HEK293 (cell line): ENCODE data around the gene ARID3A.
A peak's percentile ranks its signal among the peaks of the same experiment; 100 is the strongest.

Experiments used
- CTCF ChIA-PET: fragments of 350-600 bp; formaldehyde crosslinking; extraction: SDS; loops from one replicate; lab custom pipeline; 2021; ENCODE audit warnings: antibody characterized with exemption; lab: Yijun Ruan, JAX
- POLR2A ChIA-PET: fragments of 300-600 bp; formaldehyde crosslinking; extraction: SDS; loops from one replicate; lab custom pipeline; 2020; ENCODE audit warnings: antibody characterized with exemption, inconsistent platforms; lab: Yijun Ruan, JAX
- H3K27ac ChIP-seq: fragments of 200-500 bp; sonication (Bioruptor generic); 2 replicates; pipeline ENCODE4 v1.5.1; 2014; ENCODE audit warnings: low read depth, low read length, control low read depth, inconsistent platforms; ENCODE audit errors: extremely low read depth
- H3K36me3 ChIP-seq, 2 experiments: fragments of 200-500 bp in 1 of 2; sonication (Bioruptor generic) in 1 of 2; 1 replicate in 1 of 2; 2 replicates in 1 of 2; pipeline ENCODE4 v1.5.1; 2014 to 2017; ENCODE audit warnings: inconsistent platforms in 2 of 2, low read length in 2 of 2; ENCODE audit not compliant: control insufficient read depth in 2 of 2, insufficient read depth in 1 of 2
- H3K4me1 ChIP-seq: fragments of 200-500 bp; sonication (Bioruptor generic); 2 replicates; pipeline ENCODE4 v1.5.1; 2014; ENCODE audit warnings: mild to moderate bottlenecking, low read length, inconsistent platforms; ENCODE audit not compliant: control insufficient read depth, insufficient read depth
- H3K4me3 ChIP-seq: 2 replicates; pipeline ENCODE4 v1.5.1; 2011; ENCODE audit warnings: low read depth, mild to moderate bottlenecking, control low read depth, low read length, moderate library complexity
- H3K9me3 ChIP-seq: fragments of 200-500 bp; sonication (Bioruptor generic); 2 replicates; pipeline ENCODE4 v1.5.1; 2014; ENCODE audit warnings: low read depth, low read length, inconsistent platforms; ENCODE audit not compliant: control insufficient read depth, insufficient read depth
- GFI1B ChIP-seq: fragments of 450-650 bp; formaldehyde crosslinking; IDR thresholded peaks from 2 replicates; pipeline ENCODE4 v1.5.1; 2016; ENCODE audit warnings: missing biosample characterization, missing genetic modification characterization
- GLI2 ChIP-seq: fragments of 450-650 bp; formaldehyde crosslinking; IDR thresholded peaks from 2 replicates; pipeline ENCODE4; 2017; ENCODE audit warnings: missing biosample characterization, missing genetic modification characterization, low read depth, borderline replicate concordance
- HOXA7 ChIP-seq: sonication (generic); formaldehyde crosslinking; IDR thresholded peaks from 2 replicates; pipeline ENCODE4 v1.8.1; 2022; ENCODE audit warnings: missing genetic modification reagents, borderline replicate concordance
- KLF1 ChIP-seq: fragments of 450-650 bp; formaldehyde crosslinking; IDR thresholded peaks from 2 replicates; pipeline ENCODE4 v1.5.1; 2016; ENCODE audit warnings: missing biosample characterization, missing genetic modification characterization
- KLF8 ChIP-seq: fragments of 450-650 bp; formaldehyde crosslinking; IDR thresholded peaks from 2 replicates; pipeline ENCODE4 v1.5.1; 2016; ENCODE audit warnings: missing biosample characterization, missing genetic modification characterization
- SP2 ChIP-seq: fragments of 450-650 bp; formaldehyde crosslinking; IDR thresholded peaks from 2 replicates; pipeline ENCODE4 v1.5.1; 2016; ENCODE audit warnings: missing biosample characterization, missing genetic modification characterization
- ZNF10 ChIP-seq: fragments of 450-650 bp; formaldehyde crosslinking; IDR thresholded peaks from 2 replicates; pipeline ENCODE4 v1.5.1; 2017; ENCODE audit warnings: missing biosample characterization, missing genetic modification characterization
- ZNF140 ChIP-seq: fragments of 450-650 bp; formaldehyde crosslinking; IDR thresholded peaks from 2 replicates; pipeline ENCODE4 v1.5.1; 2016; ENCODE audit warnings: missing biosample characterization, missing genetic modification characterization
- ZNF146 ChIP-seq: fragments of 450-650 bp; formaldehyde crosslinking; IDR thresholded peaks from 2 replicates; pipeline ENCODE4 v1.5.1; 2016; ENCODE audit warnings: missing biosample characterization, missing genetic modification characterization
- ZNF169 ChIP-seq: fragments of 450-650 bp; formaldehyde crosslinking; IDR thresholded peaks from 2 replicates; pipeline ENCODE4 v1.5.1; 2016; ENCODE audit warnings: missing biosample characterization, missing genetic modification characterization
- ZNF19 ChIP-seq: fragments of 450-650 bp; formaldehyde crosslinking; IDR thresholded peaks from 2 replicates; pipeline ENCODE4; 2016; ENCODE audit warnings: missing biosample characterization, missing genetic modification characterization, low read depth
- ZNF2 ChIP-seq: fragments of 450-650 bp; formaldehyde crosslinking; IDR thresholded peaks from 2 replicates; pipeline ENCODE4 v1.5.1; 2016; ENCODE audit warnings: missing biosample characterization, missing genetic modification characterization
- ZNF23 ChIP-seq: fragments of 450-650 bp; formaldehyde crosslinking; IDR thresholded peaks from 2 replicates; pipeline ENCODE4 v1.5.1; 2016; ENCODE audit warnings: missing biosample characterization, missing genetic modification characterization, borderline replicate concordance
- ZNF292 ChIP-seq: fragments of 450-650 bp; formaldehyde crosslinking; IDR thresholded peaks from 2 replicates; pipeline ENCODE4 v1.5.1; 2016; ENCODE audit warnings: low read depth, missing biosample characterization, missing genetic modification characterization, borderline replicate concordance
- ZNF404 ChIP-seq: fragments of 450-650 bp; formaldehyde crosslinking; IDR thresholded peaks from 2 replicates; pipeline ENCODE4 v1.5.1; 2017; ENCODE audit warnings: missing biosample characterization, missing genetic modification characterization
- ZNF433 ChIP-seq: fragments of 450-650 bp; formaldehyde crosslinking; IDR thresholded peaks from 2 replicates; pipeline ENCODE4 v1.5.1; 2016; ENCODE audit warnings: missing biosample characterization, missing genetic modification characterization, low read depth
- ZNF549 ChIP-seq: fragments of 450-650 bp; IDR thresholded peaks from 2 replicates; pipeline ENCODE4 v1.5.1; 2018; ENCODE audit warnings: missing biosample characterization, missing genetic modification characterization, mild to moderate bottlenecking, inconsistent platforms, moderate library complexity
- ZNF596 ChIP-seq: fragments of 450-650 bp; IDR thresholded peaks from 2 replicates; pipeline ENCODE4 v1.5.0; 2018; ENCODE audit warnings: missing biosample characterization, mild to moderate bottlenecking, missing genetic modification characterization, moderate library complexity
- ZNF600 ChIP-seq: fragments of 450-650 bp; formaldehyde crosslinking; IDR thresholded peaks from 2 replicates; pipeline ENCODE4 v1.5.1; 2016; ENCODE audit warnings: missing biosample characterization, missing genetic modification characterization
- ZNF621 ChIP-seq: fragments of 450-650 bp; formaldehyde crosslinking; IDR thresholded peaks from 2 replicates; pipeline ENCODE4 v1.5.1; 2017; ENCODE audit warnings: missing biosample characterization, missing genetic modification characterization
- ZNF623 ChIP-seq: fragments of 450-650 bp; formaldehyde crosslinking; IDR thresholded peaks from 2 replicates; pipeline ENCODE4 v1.5.1; 2016; ENCODE audit warnings: missing biosample characterization, missing genetic modification characterization
- ZNF624 ChIP-seq: fragments of 450-650 bp; formaldehyde crosslinking; IDR thresholded peaks from 2 replicates; pipeline ENCODE4 v1.5.1; 2017; ENCODE audit warnings: missing biosample characterization, missing genetic modification characterization
- ZNF660 ChIP-seq: fragments of 450-650 bp; IDR thresholded peaks from 2 replicates; pipeline ENCODE4 v1.5.1; 2018; ENCODE audit warnings: missing biosample characterization, mild to moderate bottlenecking, missing genetic modification characterization
- TF ChIP-seq, protein P1 (sequence below): fragments of 450-650 bp; formaldehyde crosslinking; IDR thresholded peaks from 2 replicates; pipeline ENCODE4 v1.5.1; 2016; ENCODE audit warnings: missing biosample characterization, missing genetic modification characterization
- TF ChIP-seq, protein P2 (sequence below): IDR thresholded peaks from 2 replicates; pipeline ENCODE4 v1.6.1; 2011; ENCODE audit warnings: mild to moderate bottlenecking, low read depth, low read length, borderline replicate concordance

ARID3A gene

DNA sequence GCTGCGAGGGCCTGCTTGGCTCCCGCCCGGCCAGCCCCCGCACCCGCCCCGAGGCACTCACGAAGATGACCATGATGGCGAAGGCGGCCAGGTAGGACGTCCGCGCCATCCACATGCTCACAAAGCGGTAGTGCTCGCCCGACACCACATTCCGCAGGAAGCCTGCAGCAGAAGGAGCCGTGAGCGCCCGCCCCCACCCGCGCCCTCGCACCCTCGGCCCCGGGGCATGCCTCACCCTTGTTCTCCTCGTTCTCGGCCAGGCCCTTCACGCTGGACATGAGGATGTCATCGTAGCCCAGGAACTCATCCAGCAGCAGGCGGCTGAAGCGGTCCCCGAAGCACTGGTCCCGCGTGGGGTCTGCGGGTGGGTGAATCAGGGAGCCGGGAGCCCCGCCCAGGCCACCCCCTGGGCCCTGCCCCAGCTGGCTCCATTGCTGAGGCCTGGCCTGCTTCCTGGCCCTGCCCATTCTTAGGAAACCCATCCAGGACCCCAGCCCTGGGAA is 86.0 kb downstream of the ARID3A start:
- H3K4me1 ChIP-seq = no peaks in the 10 kb centered on the region
- TF ChIP-seq ZNF23 (tag by site-specific recombination) (no peak), ZNF549 (tag by site-specific recombination) (no peak), ZNF621 (tag by site-specific recombination) (no peak), KLF1 (tag by site-specific recombination) (peak; percentile 72), ZNF404 (tag by site-specific recombination) (no peak), ZNF624 (tag by site-specific recombination) (no peak), ZNF596 (tag by site-specific recombination) (no peak), ZNF2 (tag by site-specific recombination) (no peak), ZNF623 (tag by site-specific recombination) (no peak), ZNF660 (no peak), SP2 (tag by site-specific recombination) (peak; percentile 17; the same call in 1 of the 2 replicates), KLF8 (tag by site-specific recombination) (peak; percentile 46), HOXA7 (CRISPR knock-in tag) (no peak), ZNF19 (no peak), GLI2 (no peak), ZNF433 (tag by site-specific recombination) (no peak), ZNF146 (tag by site-specific recombination) (no peak)
- TF ChIP-seq, protein P1, sequence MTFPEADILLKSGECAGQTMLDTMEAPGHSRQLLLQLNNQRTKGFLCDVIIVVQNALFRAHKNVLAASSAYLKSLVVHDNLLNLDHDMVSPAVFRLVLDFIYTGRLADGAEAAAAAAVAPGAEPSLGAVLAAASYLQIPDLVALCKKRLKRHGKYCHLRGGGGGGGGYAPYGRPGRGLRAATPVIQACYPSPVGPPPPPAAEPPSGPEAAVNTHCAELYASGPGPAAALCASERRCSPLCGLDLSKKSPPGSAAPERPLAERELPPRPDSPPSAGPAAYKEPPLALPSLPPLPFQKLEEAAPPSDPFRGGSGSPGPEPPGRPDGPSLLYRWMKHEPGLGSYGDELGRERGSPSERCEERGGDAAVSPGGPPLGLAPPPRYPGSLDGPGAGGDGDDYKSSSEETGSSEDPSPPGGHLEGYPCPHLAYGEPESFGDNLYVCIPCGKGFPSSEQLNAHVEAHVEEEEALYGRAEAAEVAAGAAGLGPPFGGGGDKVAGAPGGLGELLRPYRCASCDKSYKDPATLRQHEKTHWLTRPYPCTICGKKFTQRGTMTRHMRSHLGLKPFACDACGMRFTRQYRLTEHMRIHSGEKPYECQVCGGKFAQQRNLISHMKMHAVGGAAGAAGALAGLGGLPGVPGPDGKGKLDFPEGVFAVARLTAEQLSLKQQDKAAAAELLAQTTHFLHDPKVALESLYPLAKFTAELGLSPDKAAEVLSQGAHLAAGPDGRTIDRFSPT (tag by site-specific recombination) = peak; percentile 79
- TF ChIP-seq, protein P2, sequence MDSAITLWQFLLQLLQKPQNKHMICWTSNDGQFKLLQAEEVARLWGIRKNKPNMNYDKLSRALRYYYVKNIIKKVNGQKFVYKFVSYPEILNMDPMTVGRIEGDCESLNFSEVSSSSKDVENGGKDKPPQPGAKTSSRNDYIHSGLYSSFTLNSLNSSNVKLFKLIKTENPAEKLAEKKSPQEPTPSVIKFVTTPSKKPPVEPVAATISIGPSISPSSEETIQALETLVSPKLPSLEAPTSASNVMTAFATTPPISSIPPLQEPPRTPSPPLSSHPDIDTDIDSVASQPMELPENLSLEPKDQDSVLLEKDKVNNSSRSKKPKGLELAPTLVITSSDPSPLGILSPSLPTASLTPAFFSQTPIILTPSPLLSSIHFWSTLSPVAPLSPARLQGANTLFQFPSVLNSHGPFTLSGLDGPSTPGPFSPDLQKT = no peak
- TF ChIP-seq, all 188 proteins: peak for 4
- no peak overlapping the region for H3K4me3 ChIP-seq
- no peaks in the 10 kb centered on the region for H3K9me3 ChIP-seq
- ChIA-PET CTCF (interaction anchor here (0.6 to 0.7 kb wide), 2 partner anchors 8 to 27 kb away, joined by 3 read pairs; partner anchors contain the start of gene WDR18), POLR2A (interaction anchor here (0.8 kb wide), 1 partner anchor 9 kb away, joined by 3 read pairs; the partner anchor contains the start of gene RNU6-2)
- peaks cover 0 to 66% of the 10 kb centered on the region in 2 experiments; a peak in 1 of 3 replicates for H3K36me3 ChIP-seq
- no peak overlapping the region for H3K27ac ChIP-seq

DNA sequence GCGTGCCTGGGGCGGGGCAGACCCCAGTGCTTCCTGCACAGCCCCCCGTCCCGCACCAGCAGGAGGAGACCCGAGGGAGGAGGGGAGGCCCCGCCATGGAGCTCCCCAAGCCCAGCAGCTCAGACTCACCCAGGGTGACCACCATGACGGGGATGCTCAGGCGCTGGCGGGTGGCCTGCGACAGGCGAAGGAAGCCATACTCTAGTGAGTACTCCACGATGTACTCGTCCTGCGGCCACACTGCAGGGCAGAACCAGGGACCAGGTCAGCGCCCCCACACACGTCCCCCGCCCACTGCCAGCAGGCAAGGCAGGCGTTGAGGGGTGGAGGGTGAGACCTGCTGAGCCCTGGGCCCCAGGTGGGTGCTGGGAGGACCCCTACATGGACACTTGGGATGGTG is 86.5 kb downstream of the ARID3A start:
- no peak overlapping the region for H3K4me3 ChIP-seq
- H3K36me3 ChIP-seq = peaks cover 0 to 66% of the 10 kb centered on the region in 2 experiments; a peak in 1 of 3 replicates
- H3K9me3 ChIP-seq = no peaks in the 10 kb centered on the region
- TF ChIP-seq ZNF292 (tag by site-specific recombination) (no peak), ZNF140 (tag by site-specific recombination) (no peak), GFI1B (tag by site-specific recombination) (no peak), ZNF169 (no peak), ZNF600 (tag by site-specific recombination) (peak; percentile 27; the same call in 1 of the 2 replicates), ZNF10 (peak; percentile 53; the same call in 1 of the 2 replicates)
- TF ChIP-seq, protein P1 (tag by site-specific recombination) = 0 out of 2 replicates have a peak, but pooled peaks have one; percentile 67
- peaks cover 3% of the 10 kb centered on the region for H3K4me1 ChIP-seq
- POLR2A ChIA-PET = interaction anchor here (0.8 kb wide), 1 partner anchor 9 kb away, joined by 3 read pairs; the partner anchor contains the start of gene RNU6-2
- H3K27ac ChIP-seq = no peak overlapping the region
- CTCF ChIA-PET = interaction anchor here (0.6 to 0.7 kb wide), 2 partner anchors 8 to 28 kb away, joined by 3 read pairs; partner anchors contain the start of gene WDR18
